C4-2B (cell line): ENCODE data around the gene SPDYE4.

ENCODE experiments used
- H3K27ac ChIP-seq: fragments of 450-650 bp; 2 replicates; pipeline ENCODE4 v1.5.1; 2017
- ZFX ChIP-seq: fragments of 450-650 bp; IDR thresholded peaks from 2 replicates; pipeline ENCODE4 v1.6.1; 2017
- TF ChIP-seq, protein P1 (sequence below): fragments of 450-650 bp; conservative IDR thresholded peaks from 2 replicates; pipeline ENCODE4 v1.5.1; 2017; ENCODE audit warnings: mild to moderate bottlenecking

The SPDYE4 gene

DNA sequence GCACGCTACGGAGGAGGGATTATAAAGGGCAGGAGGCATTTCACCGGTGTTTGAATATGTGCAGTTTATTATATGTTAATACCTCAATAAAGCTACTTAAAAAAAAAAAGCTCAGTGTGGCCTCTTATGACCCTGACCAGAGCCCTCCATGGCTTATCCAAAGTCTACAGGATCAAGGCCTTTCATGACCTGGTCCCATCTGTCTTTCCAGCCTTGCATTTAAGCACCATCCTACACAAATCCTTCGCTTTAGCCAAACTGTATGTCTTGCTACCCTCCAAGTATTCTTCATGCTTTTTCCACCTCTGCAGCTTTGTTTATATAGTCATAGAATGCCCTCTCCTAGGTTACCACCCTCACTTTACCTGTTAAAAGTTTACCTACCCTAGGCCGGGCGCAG is 34.3 kb upstream of the SPDYE4 start:
- no peak overlapping the region for H3K27ac ChIP-seq
- no peak for TF ChIP-seq ZFX
- TF ChIP-seq, protein P1, sequence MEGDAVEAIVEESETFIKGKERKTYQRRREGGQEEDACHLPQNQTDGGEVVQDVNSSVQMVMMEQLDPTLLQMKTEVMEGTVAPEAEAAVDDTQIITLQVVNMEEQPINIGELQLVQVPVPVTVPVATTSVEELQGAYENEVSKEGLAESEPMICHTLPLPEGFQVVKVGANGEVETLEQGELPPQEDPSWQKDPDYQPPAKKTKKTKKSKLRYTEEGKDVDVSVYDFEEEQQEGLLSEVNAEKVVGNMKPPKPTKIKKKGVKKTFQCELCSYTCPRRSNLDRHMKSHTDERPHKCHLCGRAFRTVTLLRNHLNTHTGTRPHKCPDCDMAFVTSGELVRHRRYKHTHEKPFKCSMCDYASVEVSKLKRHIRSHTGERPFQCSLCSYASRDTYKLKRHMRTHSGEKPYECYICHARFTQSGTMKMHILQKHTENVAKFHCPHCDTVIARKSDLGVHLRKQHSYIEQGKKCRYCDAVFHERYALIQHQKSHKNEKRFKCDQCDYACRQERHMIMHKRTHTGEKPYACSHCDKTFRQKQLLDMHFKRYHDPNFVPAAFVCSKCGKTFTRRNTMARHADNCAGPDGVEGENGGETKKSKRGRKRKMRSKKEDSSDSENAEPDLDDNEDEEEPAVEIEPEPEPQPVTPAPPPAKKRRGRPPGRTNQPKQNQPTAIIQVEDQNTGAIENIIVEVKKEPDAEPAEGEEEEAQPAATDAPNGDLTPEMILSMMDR: no peak

DNA sequence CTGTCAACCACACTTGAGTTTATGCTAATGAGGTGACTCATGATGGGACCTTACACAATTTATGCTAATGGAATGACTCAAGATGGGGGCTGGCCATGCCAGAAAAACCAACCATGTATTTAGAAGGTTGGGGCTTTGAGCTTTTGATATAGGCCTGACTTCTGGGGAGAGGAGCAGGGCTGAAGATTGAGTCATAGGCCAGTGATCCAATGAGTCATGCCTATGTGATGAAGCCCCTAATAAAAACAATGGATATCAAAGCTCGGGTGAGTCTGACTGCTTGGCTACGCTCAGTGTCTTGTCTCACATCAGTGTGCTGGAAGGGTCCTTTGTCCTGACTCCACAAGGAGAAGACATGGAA is 33.5 kb upstream of the SPDYE4 start:
- H3K27ac ChIP-seq: no peak overlapping the region
- no peak for TF ChIP-seq ZFX
- TF ChIP-seq, protein P1: no peak

DNA sequence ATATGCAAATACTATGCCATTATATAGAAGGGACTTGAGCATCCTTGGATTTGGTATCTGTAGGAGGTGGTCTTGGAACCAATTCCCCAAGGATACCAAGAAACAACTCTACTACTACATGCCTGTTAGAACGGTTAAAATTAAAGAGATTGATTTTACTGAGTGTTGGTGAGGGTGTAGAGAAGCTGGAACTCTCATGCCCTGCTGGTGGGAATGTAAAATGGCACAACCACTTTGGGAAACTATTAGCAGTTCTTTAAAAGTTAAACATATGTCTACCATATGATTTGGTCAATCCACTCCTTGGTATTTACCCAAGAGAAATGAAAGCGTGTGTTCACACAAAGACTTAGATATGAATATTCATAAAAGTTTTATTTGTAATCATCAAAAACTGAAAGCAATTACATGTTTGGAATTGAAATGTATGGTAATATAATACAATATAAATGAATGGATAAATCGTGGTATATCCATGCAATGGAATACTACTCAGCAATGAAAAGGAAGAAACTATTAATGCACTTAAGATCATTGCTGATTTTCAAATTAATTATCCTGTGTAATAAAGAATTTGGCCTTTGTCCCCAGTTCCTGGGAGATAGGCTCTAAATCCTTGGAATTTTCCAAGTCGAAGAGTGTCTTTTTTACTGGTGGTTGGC is 33.0 kb upstream of the SPDYE4 start:
- no peak for TF ChIP-seq ZFX
- TF ChIP-seq, protein P1: no peak; the same call in 1 of the 2 replicates
- no peak overlapping the region for H3K27ac ChIP-seq

DNA sequence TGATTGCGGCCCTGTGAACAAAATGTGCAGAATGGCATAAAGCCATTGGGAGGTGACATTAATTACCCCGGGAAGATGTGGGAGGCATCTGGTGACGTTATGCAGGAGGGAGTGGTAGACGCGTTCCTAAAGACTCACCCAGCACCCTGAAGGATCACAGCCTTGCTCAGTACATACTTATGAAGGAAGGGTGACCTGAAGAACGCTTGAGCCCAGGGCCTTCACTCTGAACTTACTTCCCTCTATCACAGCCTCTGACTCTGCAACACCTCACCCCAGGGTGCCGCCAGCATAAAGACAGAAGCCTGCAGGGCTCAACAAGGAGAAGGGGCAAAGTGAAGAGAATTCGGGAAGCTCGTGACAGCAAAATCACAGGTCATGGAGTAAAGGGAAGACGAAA is 31.4 kb upstream of the SPDYE4 start:
- TF ChIP-seq, protein P1: no peak
- no peak for TF ChIP-seq ZFX
- no peak overlapping the region for H3K27ac ChIP-seq

DNA sequence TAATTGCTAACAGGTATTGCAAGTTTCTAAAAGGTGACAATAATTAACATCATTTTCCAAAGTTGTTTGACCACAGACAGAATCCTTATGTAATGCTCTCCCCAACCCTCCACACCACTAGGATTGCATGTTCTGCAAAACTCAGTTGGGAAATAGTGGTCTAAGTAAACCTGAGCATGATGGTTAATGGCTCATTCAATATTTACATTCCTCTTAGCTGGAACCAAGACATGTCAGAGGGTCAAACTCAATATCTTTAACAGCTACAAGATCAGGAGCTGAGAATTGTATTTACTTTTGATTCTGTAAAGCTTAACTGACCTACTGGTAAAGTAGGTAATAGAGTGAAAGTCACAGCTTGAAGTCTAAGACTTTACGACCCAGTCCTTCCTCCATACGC is 30.7 kb upstream of the SPDYE4 start:
- H3K27ac ChIP-seq: no peak overlapping the region
- TF ChIP-seq, protein P1: no peak
- no peak for TF ChIP-seq ZFX

DNA sequence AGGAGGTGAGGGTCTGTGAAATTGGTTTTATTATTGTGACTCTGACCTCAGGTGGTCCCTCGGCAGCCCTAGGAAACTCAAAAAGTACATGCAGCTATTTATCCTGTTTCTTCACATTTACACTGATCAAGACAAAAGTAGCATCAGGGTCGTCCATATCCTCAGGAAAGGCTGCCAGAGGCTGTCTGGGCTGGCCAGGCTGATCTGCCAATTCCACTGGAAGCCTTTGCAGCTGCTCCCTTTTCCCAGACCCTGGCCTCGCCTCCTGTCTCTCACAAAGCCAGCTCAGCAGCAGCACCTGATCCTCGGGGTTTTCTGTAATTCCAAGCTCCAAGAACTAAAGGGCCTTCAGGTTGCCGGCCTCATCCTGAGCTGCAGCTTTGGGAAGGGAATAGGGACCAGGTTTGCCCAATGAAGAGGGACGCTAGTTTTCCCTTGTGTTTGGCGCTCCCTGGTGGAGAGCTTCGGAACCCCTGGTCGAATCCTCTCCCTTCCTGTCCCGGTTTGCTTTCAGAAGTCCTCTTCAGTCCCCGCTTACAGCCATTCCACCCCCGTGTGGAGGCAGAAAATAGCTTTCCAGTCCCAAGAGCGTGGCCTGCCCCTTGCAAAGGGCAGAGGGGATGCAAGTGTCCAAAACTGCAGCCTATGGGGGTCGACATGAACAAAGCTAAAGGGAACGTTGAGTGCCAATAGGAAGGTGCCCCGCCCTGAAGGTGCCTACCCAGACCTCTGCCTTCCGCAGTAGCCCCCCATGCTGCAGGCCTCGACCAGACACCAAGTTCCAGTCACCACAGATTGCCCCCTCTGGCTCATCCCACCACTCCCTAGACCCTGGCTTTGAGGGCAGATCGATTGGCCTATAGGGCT is 27.4 kb upstream of the SPDYE4 start:
- TF ChIP-seq, protein P1: peak; percentile 92
- no peak for TF ChIP-seq ZFX
- H3K27ac ChIP-seq: no peak overlapping the region

DNA sequence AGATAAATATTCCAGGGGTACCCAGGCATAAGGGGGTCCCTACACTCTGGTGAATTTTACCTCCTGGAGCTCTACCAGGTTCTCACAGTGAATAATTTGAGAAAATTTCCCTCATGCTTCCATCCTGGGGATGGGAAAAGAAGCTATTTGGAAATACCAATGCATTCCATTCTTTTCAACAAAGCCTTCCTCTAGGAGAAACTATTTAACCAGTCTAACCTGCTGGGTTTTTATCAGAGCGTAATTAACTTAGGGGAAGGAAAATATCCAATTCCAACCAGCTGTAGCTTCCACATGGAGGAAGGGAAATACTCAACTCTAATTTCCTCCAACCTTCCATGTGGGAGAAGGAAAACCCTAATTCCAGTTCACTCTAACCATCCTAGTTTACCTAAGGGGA is 23.8 kb upstream of the SPDYE4 start:
- no peak overlapping the region for H3K27ac ChIP-seq
- TF ChIP-seq, protein P1: no peak
- TF ChIP-seq ZFX: no peak
